GM20000 (cell line): Measurements from ENCODE around the gene TYK2.

ENCODE experiments used
- DNase-seq: peaks from one replicate; pipeline ENCODE4 v3.0.0; 2012; ENCODE audit warnings: low spot score
- TF ChIP-seq, protein P1 (sequence below): IDR thresholded peaks from 2 replicates; pipeline ENCODE4 v1.5.1; 2012; ENCODE audit warnings: mild to moderate bottlenecking, control low read depth; ENCODE audit errors: extremely low read depth, missing control alignments

Gene TYK2

DNA sequence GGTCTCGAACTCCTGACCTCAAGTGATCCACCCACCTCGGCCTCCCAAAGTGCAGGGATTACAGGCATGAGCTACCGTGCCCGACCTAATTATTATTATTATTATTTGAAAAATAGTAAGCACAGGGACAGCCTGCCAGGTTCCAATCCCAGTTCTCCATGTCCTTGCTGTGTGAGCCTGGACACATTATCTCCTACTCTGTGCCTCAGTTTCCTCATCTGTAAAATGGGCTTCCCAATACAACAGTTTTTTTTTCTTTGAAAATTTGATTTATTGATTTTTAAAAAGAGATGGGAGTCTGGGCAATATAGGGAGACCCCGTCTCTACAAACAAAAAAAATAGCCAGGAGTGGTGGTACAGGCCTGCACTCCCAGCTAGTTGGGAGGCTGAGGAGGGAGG is 74.0 kb downstream of the TYK2 start:
- DNase-seq: no peak
- TF ChIP-seq, protein P1, sequence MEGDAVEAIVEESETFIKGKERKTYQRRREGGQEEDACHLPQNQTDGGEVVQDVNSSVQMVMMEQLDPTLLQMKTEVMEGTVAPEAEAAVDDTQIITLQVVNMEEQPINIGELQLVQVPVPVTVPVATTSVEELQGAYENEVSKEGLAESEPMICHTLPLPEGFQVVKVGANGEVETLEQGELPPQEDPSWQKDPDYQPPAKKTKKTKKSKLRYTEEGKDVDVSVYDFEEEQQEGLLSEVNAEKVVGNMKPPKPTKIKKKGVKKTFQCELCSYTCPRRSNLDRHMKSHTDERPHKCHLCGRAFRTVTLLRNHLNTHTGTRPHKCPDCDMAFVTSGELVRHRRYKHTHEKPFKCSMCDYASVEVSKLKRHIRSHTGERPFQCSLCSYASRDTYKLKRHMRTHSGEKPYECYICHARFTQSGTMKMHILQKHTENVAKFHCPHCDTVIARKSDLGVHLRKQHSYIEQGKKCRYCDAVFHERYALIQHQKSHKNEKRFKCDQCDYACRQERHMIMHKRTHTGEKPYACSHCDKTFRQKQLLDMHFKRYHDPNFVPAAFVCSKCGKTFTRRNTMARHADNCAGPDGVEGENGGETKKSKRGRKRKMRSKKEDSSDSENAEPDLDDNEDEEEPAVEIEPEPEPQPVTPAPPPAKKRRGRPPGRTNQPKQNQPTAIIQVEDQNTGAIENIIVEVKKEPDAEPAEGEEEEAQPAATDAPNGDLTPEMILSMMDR: no peak

DNA sequence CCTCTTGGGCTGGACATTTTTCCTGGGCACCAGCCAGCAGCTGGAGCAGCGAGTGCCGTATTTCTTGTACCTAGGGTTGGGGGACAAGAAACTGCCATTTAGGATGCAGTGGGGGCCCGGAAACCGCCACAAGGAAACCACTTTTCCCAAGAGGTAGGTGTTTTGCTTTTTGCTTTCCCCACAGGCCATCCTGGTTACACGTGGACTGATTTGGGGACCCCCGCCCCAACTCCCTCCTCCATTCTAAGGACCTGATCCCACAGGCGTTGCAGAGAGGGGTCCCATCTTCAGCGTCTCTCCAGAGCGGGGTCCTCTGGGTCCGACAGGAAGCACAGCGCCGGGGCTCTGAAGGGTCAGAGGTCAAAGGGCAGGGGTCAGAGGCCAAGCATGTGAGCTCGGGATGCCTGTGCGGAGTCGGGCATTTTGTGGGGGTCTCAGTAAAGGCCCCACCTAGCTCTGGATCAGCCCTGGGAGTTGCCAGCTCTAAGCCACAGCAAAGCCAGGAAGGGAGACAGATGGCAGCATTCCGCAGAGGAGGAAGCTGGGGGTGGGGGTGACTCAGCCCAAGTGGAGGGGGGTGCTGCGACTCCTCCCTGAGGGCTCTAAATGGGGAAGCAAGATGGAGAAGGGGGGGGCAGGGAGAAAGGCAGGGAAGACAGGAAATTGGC is 75.1 kb downstream of the TYK2 start:
- DNase-seq: no peak
- TF ChIP-seq, protein P1: no peak
